ENCODE data around the gene MICALL2.

DNA sequence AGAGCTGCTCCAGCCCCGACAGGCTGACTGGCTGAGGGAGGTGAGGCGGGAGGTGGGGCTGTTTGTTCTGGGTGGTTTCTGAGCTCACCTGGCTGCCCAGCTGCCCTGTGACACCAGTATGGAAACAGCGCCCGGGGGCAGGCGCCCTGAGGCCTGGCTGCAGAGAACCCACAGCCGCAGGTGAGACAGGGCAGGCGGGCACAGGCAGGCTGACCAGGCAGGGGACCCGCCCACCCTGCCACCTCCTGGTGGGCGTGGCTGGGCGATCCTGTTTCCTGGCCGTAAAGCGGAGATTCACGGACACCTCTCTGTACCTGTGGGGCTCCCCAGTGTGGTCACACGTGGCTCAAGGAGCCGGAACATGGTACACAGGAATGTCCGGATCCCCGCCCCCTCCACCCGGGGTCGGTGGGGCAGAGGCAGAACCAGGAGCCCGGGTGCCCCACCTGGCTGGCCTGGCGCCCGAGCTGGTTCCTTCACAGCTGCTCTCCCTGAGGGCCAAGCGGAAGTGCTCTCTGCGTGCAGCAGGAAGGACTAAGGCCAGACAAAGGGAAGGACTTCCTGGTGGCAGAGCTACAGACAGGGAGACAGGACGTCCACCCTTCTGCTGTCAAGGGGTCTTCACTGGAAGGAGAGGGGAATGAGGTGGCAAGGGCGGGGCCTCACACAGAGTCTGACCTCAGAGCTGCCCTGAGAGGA, 3.9 kb downstream of the MICALL2 start:
- TF ChIP-seq CTCF (IDR thresholded peaks at IDR 0.05) (no peak), POLR2A (IDR thresholded peaks at IDR 0.05) (no peak)

Measured in testis (tissue), 2 donors.